HG03521 (cell line): ENCODE data around the gene STOM.
"Not testable (repeated sequence)": the region's sequence is repeated elsewhere in the genome, so short reads cannot be mapped to it uniquely, and the experiment has no call there.

Experiments
- ATAC-seq: cut with Tn5 transposase; IDR thresholded peaks from one replicate; pipeline ENCODE4 v1.9.1; 2021; ENCODE audit warnings: mild to moderate bottlenecking, moderate library complexity; ENCODE audit not compliant: unreplicated experiment

Gene STOM, protein sequence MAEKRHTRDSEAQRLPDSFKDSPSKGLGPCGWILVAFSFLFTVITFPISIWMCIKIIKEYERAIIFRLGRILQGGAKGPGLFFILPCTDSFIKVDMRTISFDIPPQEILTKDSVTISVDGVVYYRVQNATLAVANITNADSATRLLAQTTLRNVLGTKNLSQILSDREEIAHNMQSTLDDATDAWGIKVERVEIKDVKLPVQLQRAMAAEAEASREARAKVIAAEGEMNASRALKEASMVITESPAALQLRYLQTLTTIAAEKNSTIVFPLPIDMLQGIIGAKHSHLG

DNA sequence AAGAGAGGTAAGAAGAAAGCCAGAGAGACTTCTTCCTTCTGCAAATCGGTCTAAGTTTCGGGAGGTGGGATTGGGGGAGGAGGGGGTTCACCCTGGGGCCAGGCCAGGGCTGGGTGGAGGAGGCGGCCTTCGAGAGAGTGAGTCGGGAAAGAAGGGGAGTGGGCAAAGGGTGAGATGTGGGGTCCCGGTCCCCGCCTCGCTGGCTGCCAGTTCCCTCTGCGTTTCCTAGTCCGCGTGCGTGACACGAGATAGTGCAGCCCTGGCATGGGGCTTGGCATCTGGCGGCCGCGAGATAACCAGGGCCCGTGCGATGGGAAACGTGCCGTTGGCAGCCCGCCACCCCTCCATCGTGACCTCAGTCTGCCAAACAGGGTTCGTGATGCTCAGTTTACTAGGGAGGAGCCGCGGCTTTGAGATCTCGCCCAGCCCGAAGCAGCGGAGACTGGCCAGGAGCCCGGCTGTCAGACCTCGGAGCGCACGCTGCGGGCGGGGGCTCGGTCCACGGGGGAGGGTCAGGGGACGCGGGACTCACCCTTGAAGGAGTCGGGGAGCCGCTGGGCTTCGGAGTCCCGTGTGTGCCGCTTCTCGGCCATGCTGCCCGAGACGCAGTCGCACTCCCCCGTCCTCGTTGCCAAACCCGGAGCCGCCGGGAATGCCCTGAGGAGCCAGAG is at the start of gene STOM:
Gene STOM, minus strand, starts transcription at position 656 of the 671 bp plus-strand sequence. Its CDS starts 63 bp downstream, at position 593.
- ATAC-seq: peak; percentile 56

- ATAC-seq: no peak
Observed at GRCh38 chr9:121411993-121412392, 41.9 kb upstream of the STOM start.

DNA sequence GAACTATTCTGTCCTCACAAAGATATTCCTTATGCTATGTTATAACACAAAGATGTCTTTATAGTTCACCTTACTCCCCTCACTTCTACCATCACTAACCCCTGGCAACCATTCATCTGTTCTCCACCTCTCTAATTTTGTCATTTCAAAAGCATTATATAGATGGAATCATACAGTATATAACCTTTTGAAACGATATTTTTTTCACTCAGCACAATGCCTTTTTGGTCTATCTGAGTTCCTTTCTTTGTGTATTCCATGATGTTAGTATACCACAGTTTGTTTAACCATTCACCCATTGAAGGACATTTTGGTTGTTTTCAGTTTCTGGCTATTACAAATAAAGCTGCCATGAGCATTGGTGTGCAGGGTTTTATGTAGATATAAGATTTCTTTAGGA is 35.8 kb upstream of the STOM start:
- ATAC-seq: no peak

GRCh38 chr9:121404906-121405305 is 34.9 kb upstream of the STOM start:
- ATAC-seq: no peak

GRCh38 chr9:121399883-121400607 is 30.0 kb upstream of the STOM start:
- ATAC-seq: no peak

GRCh38 chr9:121399126-121399882 is 29.3 kb upstream of the STOM start:
- no peak for ATAC-seq

GRCh38 chr9:121398374-121398773 is 28.3 kb upstream of the STOM start:
- ATAC-seq: no peak

DNA sequence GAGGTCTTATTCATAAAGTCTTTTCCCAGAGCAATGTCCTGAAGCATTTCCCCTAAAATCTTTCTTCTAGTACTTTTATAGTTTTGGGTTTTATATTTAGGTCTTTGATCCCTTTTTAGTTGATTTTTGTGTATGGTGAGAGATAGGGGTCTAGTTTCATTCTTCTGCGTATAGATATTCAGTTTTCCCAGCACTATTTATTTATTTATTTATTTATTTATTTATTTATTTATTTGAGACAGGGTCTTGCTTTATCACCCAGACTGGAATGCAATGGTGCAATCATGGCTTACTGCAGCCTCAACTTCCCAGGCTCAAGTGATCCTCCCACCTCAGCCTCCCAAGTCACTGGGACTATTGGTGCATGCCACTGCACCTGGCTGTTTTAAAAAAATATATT is 27.2 kb upstream of the STOM start:
- ATAC-seq: not testable (repeated sequence)

GRCh38 chr9:121395558-121395957 is 25.5 kb upstream of the STOM start:
- no peak for ATAC-seq

DNA sequence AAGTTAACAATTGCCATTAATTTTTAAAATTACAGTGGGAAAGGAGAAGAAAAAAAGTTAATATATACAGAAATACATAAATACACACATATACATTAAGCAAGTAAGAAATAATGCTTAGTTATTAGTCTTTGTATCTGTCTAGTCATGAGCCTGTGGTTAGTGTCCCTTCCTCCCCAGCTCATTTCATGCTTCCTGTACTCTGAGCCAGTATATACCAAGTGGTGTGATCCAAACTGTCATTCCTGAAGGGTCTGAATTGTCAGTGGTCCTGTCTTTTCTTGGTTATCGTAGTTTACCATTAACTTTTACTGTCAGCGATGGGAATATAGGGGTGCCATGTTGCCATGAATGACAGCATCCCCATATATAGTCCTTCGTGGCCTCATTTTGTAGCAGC is 24.2 kb upstream of the STOM start:
- no peak for ATAC-seq

- no peak for ATAC-seq
Observed at GRCh38 chr9:121393318-121393717, 23.3 kb upstream of the STOM start.

DNA sequence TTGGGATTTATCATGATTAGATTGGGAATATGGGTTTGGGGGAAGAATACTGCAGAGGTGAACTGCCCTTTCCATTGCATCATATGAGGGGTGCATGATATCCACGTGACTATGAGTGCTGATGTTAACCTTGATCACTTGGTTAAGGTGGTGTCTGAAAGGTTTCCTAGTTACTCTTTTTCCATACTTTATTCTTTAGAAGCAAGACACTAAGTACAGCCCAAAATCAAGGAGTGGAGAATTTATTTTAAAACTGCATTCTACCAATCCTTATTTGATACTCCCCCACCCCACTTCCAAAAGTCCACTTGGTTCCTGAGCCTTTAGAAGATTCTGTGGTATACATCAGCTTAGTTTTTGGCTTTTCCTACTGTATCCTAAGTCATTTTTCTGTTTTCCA is 20.3 kb upstream of the STOM start:
- ATAC-seq: no peak

- ATAC-seq: no peak
Observed at GRCh38 chr9:121388140-121388905, 18.3 kb upstream of the STOM start.

- no peak for ATAC-seq
Observed at GRCh38 chr9:121386442-121387175, 16.6 kb upstream of the STOM start.

GRCh38 chr9:121383715-121384114 is 13.7 kb upstream of the STOM start:
- ATAC-seq: no peak

DNA sequence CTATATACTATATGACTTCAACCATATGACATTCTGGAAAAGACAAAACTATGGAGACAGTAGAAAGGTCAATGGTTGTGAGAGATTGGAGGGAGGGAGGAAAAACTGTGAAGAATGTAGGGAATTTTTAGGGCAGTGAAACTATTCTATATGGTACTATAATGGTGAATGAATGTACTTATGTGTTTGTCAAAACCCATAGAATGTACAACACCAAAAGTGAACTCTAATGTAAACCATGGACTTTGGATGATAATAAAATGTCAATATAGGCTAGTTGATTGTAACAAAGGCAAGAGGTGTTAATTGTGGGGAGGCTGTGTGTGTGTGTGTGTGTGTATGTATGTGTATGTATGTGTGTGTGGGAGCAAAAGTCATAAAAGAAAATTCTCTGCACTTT is 10.8 kb upstream of the STOM start:
- no peak for ATAC-seq

- ATAC-seq: no peak
Observed at GRCh38 chr9:121376214-121376830, 6.3 kb upstream of the STOM start.

GRCh38 chr9:121373011-121373729 is 3.1 kb upstream of the STOM start:
- ATAC-seq: no peak
